K562 (cell line): ENCODE measurements around the gene CNTFR.

Experiments
- CREM ChIP-seq: IDR thresholded peaks from 2 replicates; pipeline ENCODE4 v1.6.1; 2014; ENCODE audit warnings: antibody characterized with exemption, low read depth
- GATAD2B ChIP-seq: fragments of 450-650 bp; IDR thresholded peaks from 2 replicates; pipeline ENCODE4 v1.6.1; 2017; ENCODE audit warnings: mild to moderate bottlenecking, borderline replicate concordance
- KAT7 ChIP-seq: sonication (generic); formaldehyde crosslinking; IDR thresholded peaks from 2 replicates; pipeline ENCODE4 v1.8.0; 2022; ENCODE audit warnings: missing genetic modification reagents, mild to moderate bottlenecking, borderline replicate concordance
- POLR2A ChIP-seq: fragments of 450-650 bp; conservative IDR thresholded peaks from 2 replicates; pipeline ENCODE4 v1.6.1; 2016
- RCOR1 ChIP-seq, 2 experiments: IDR thresholded peaks; 2 replicates each; pipeline ENCODE4 v1.6.1; 2012; ENCODE audit warnings: low read depth in 2 of 2, low read length in 2 of 2, borderline replicate concordance in 1 of 2, improper control_type of control experiment in 1 of 2
- TFAM ChIP-seq: fragments of 250-450 bp; sonication (Bioruptor Pico); conservative IDR thresholded peaks from 2 replicates; pipeline ENCODE4 v1.5.0; 2021; ENCODE audit warnings: mild to moderate bottlenecking, moderate library complexity
- ZNF184 ChIP-seq: sonication (generic); formaldehyde crosslinking; IDR thresholded peaks from 2 replicates; pipeline ENCODE4 v1.5.0; 2020; ENCODE audit warnings: missing genetic modification reagents
- ZNF274 ChIP-seq: IDR thresholded peaks from 2 replicates; pipeline ENCODE4 v1.6.1; 2011; ENCODE audit warnings: low read depth, mild to moderate bottlenecking, low read length, moderate library complexity, borderline replicate concordance
- TF ChIP-seq, protein P1 (sequence below), 2 experiments: IDR thresholded peaks; 2 replicates each; pipeline ENCODE4 v1.6.1; 2012; ENCODE audit warnings: improper control_type of control experiment in 2 of 2, low read depth in 2 of 2, low read length in 2 of 2, borderline replicate concordance in 1 of 2
- TF ChIP-seq, protein P2 (sequence below): fragments of 250-450 bp; sonication (Bioruptor Pico); IDR thresholded peaks from 2 replicates; pipeline ENCODE4 v1.4.0; 2020; ENCODE audit warnings: mild to moderate bottlenecking, moderate library complexity, borderline replicate concordance
- TF ChIP-seq, protein P3 (sequence below), 3 experiments: IDR thresholded peaks in 2 of 3; conservative IDR thresholded peaks in 1 of 3; 2 replicates each; pipeline ENCODE4 v1.5.1; 2011 to 2012; ENCODE audit warnings: low read length in 3 of 3, mild to moderate bottlenecking in 3 of 3, control low read depth in 2 of 3, improper control_type of control experiment in 1 of 3, inconsistent platforms in 1 of 3, low read depth in 1 of 3, mixed read lengths in 1 of 3, moderate library complexity in 1 of 3; ENCODE audit not compliant: insufficient read depth in 2 of 3
- TF ChIP-seq, protein P4 (sequence below): sonication (generic); formaldehyde crosslinking; IDR thresholded peaks from 2 replicates; pipeline ENCODE4 v1.8.0; 2022; ENCODE audit warnings: missing genetic modification reagents, mild to moderate bottlenecking, borderline replicate concordance
- TF ChIP-seq, protein P5 (sequence below): fragments of 250-450 bp; sonication (Bioruptor Pico); IDR thresholded peaks from 2 replicates; pipeline ENCODE4 v1.8.0; 2022; ENCODE audit warnings: inconsistent platforms, mild to moderate bottlenecking, moderate library complexity, borderline replicate concordance
- TF ChIP-seq, protein P6 (sequence below): fragments of 250-450 bp; sonication (Bioruptor Pico); IDR thresholded peaks from 2 replicates; pipeline ENCODE4 v1.5.0; 2021; ENCODE audit warnings: mild to moderate bottlenecking, borderline replicate concordance

DNA sequence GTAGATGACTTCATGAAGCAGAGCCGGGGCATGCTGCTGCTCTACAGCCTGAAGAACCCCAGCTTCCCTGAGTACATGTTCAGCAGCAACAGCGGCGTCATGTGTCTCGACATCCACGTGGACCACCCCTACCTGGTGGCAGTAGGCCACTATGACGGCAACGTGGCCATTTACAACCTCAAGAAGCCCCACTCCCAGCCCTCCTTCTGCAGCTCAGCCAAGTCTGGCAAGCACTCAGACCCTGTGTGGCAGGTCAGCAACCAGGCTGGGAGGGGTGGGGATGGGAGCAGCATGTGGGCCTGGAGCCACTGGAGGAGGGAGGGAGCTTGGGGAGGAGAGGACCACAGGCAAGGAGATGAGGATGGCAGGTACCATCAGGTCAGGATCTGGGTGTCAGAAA lies 82.9 kb downstream of the CNTFR start:
- TF ChIP-seq, protein P1, sequence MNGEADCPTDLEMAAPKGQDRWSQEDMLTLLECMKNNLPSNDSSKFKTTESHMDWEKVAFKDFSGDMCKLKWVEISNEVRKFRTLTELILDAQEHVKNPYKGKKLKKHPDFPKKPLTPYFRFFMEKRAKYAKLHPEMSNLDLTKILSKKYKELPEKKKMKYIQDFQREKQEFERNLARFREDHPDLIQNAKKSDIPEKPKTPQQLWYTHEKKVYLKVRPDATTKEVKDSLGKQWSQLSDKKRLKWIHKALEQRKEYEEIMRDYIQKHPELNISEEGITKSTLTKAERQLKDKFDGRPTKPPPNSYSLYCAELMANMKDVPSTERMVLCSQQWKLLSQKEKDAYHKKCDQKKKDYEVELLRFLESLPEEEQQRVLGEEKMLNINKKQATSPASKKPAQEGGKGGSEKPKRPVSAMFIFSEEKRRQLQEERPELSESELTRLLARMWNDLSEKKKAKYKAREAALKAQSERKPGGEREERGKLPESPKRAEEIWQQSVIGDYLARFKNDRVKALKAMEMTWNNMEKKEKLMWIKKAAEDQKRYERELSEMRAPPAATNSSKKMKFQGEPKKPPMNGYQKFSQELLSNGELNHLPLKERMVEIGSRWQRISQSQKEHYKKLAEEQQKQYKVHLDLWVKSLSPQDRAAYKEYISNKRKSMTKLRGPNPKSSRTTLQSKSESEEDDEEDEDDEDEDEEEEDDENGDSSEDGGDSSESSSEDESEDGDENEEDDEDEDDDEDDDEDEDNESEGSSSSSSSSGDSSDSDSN (IDR thresholded peaks at IDR 0.05; ENCODE audit: borderline replicate concordance in 1 of 2, low read depth in 2 of 2, low read length in 2 of 2): no peak
- TF ChIP-seq, protein P2, sequence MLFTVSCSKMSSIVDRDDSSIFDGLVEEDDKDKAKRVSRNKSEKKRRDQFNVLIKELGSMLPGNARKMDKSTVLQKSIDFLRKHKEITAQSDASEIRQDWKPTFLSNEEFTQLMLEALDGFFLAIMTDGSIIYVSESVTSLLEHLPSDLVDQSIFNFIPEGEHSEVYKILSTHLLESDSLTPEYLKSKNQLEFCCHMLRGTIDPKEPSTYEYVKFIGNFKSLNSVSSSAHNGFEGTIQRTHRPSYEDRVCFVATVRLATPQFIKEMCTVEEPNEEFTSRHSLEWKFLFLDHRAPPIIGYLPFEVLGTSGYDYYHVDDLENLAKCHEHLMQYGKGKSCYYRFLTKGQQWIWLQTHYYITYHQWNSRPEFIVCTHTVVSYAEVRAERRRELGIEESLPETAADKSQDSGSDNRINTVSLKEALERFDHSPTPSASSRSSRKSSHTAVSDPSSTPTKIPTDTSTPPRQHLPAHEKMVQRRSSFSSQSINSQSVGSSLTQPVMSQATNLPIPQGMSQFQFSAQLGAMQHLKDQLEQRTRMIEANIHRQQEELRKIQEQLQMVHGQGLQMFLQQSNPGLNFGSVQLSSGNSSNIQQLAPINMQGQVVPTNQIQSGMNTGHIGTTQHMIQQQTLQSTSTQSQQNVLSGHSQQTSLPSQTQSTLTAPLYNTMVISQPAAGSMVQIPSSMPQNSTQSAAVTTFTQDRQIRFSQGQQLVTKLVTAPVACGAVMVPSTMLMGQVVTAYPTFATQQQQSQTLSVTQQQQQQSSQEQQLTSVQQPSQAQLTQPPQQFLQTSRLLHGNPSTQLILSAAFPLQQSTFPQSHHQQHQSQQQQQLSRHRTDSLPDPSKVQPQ (CRISPR knock-in tag): no peak
- no peak for TF ChIP-seq POLR2A
- TF ChIP-seq RCOR1 (IDR thresholded peaks at IDR 0.05; ENCODE audit: borderline replicate concordance in 1 of 2, low read depth in 2 of 2, low read length in 2 of 2): no peak
- no peak for TF ChIP-seq ZNF274
- TF ChIP-seq, protein P3, sequence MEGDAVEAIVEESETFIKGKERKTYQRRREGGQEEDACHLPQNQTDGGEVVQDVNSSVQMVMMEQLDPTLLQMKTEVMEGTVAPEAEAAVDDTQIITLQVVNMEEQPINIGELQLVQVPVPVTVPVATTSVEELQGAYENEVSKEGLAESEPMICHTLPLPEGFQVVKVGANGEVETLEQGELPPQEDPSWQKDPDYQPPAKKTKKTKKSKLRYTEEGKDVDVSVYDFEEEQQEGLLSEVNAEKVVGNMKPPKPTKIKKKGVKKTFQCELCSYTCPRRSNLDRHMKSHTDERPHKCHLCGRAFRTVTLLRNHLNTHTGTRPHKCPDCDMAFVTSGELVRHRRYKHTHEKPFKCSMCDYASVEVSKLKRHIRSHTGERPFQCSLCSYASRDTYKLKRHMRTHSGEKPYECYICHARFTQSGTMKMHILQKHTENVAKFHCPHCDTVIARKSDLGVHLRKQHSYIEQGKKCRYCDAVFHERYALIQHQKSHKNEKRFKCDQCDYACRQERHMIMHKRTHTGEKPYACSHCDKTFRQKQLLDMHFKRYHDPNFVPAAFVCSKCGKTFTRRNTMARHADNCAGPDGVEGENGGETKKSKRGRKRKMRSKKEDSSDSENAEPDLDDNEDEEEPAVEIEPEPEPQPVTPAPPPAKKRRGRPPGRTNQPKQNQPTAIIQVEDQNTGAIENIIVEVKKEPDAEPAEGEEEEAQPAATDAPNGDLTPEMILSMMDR (IDR thresholded peaks at IDR 0.05 in 2 of 3, conservative IDR thresholded peaks at IDR 0.05 in 1 of 3; ENCODE audit: insufficient read depth in 2 of 3, low read depth in 1 of 3, low read length in 3 of 3): no peak
- TF ChIP-seq, protein P4, sequence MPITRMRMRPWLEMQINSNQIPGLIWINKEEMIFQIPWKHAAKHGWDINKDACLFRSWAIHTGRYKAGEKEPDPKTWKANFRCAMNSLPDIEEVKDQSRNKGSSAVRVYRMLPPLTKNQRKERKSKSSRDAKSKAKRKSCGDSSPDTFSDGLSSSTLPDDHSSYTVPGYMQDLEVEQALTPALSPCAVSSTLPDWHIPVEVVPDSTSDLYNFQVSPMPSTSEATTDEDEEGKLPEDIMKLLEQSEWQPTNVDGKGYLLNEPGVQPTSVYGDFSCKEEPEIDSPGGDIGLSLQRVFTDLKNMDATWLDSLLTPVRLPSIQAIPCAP (CRISPR knock-in tag): no peak
- TF ChIP-seq CREM: no peak
- TF ChIP-seq, protein P5, sequence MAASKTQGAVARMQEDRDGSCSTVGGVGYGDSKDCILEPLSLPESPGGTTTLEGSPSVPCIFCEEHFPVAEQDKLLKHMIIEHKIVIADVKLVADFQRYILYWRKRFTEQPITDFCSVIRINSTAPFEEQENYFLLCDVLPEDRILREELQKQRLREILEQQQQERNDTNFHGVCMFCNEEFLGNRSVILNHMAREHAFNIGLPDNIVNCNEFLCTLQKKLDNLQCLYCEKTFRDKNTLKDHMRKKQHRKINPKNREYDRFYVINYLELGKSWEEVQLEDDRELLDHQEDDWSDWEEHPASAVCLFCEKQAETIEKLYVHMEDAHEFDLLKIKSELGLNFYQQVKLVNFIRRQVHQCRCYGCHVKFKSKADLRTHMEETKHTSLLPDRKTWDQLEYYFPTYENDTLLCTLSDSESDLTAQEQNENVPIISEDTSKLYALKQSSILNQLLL (CRISPR knock-in tag): no peak
- TF ChIP-seq ZNF184 (CRISPR knock-in tag): no peak
- TF ChIP-seq, protein P6, sequence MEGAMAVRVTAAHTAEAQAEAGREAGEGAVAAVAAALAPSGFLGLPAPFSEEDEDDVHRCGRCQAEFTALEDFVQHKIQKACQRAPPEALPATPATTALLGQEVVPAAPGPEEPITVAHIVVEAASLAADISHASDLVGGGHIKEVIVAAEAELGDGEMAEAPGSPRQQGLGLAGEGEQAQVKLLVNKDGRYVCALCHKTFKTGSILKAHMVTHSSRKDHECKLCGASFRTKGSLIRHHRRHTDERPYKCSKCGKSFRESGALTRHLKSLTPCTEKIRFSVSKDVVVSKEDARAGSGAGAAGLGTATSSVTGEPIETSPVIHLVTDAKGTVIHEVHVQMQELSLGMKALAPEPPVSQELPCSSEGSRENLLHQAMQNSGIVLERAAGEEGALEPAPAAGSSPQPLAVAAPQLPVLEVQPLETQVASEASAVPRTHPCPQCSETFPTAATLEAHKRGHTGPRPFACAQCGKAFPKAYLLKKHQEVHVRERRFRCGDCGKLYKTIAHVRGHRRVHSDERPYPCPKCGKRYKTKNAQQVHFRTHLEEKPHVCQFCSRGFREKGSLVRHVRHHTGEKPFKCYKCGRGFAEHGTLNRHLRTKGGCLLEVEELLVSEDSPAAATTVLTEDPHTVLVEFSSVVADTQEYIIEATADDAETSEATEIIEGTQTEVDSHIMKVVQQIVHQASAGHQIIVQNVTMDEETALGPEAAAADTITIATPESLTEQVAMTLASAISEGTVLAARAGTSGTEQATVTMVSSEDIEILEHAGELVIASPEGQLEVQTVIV: no peak
- TF ChIP-seq GATAD2B: no peak
- no peak for TF ChIP-seq KAT7 (CRISPR knock-in tag)
- no peak for TF ChIP-seq TFAM (CRISPR knock-in tag)
